H1 (cell line): ENCODE measurements around the gene ZNF350. TPM values are rescaled to one million over a fixed set of nuclear protein-coding genes. Genes with fewer than 3 reads are reported as not detected.

Experiments used
- CTCF ChIA-PET: fragments of 300-600 bp; sonication (Branson Sonifier 250); formaldehyde crosslinking; loops from one replicate; lab custom pipeline; 2021; ENCODE audit not compliant: partially characterized antibody; lab: Charles Lee
- POLR2A ChIA-PET: fragments of 300-600 bp; sonication (Branson Sonifier 250); formaldehyde crosslinking; loops from one replicate; lab custom pipeline; 2021; ENCODE audit warnings: inconsistent platforms; ENCODE audit not compliant: partially characterized antibody; lab: Charles Lee
- DNase-seq, 2 experiments: peaks; one replicate each; pipeline versions ENCODE4 v3.0.0 to v3.0.0-alpha.2; 2010 to 2022; ENCODE audit warnings: low spot score in 2 of 2, low read depth in 1 of 2, mixed read lengths in 1 of 2
- FAIRE-seq: peaks from 2 replicates; lab custom pipeline; 2011; peaks lifted over from hg19 to GRCh38; lab: Jason Lieb, UNC
- H2AFZ ChIP-seq: 2 replicates; pipeline ENCODE4 v1.8.1; 2012; ENCODE audit warnings: low read length, inconsistent platforms
- H2AK5ac ChIP-seq: 2 replicates; pipeline ENCODE4 v1.6.1; 2013; ENCODE audit warnings: low read depth, low read length
- H2BK120ac ChIP-seq: replicated peaks from 2 replicates; pipeline ENCODE3; 2013; ENCODE audit warnings: low read depth, low read length, inconsistent platforms
- H2BK12ac ChIP-seq: 2 replicates; pipeline ENCODE4 v1.6.1; 2013; ENCODE audit warnings: low read depth, low read length
- H2BK15ac ChIP-seq: 2 replicates; pipeline ENCODE4 v1.6.1; 2013; ENCODE audit warnings: low read length
- H2BK20ac ChIP-seq: 2 replicates; pipeline ENCODE4 v1.6.1; 2013; ENCODE audit warnings: low read length
- H2BK5ac ChIP-seq: 2 replicates; pipeline ENCODE4 v1.6.1; 2013; ENCODE audit warnings: low read depth, low read length
- H3K14ac ChIP-seq: 2 replicates; pipeline ENCODE4 v1.6.1; 2013; ENCODE audit warnings: inconsistent platforms; ENCODE audit not compliant: insufficient read length
- H3K18ac ChIP-seq: 2 replicates; pipeline ENCODE4 v1.6.1; 2013; ENCODE audit warnings: low read length; ENCODE audit errors: extremely low read depth
- H3K23ac ChIP-seq: 2 replicates; pipeline ENCODE4 v1.6.1; 2013; ENCODE audit warnings: inconsistent platforms; ENCODE audit not compliant: insufficient read length
- H3K23me2 ChIP-seq: 2 replicates; pipeline ENCODE4 v1.6.1; 2013; ENCODE audit warnings: low read depth, low read length
- H3K27ac ChIP-seq: 2 replicates; pipeline ENCODE4 v1.6.1; 2011; ENCODE audit warnings: low read depth, low read length, inconsistent platforms
- H3K27me3 ChIP-seq, 4 experiments: replicated peaks in 1 of 4; 1 replicate in 1 of 4; 2 replicates in 3 of 4; pipeline versions ENCODE4 v1.6.1 to v1.8.1; 2011 to 2013; ENCODE audit warnings: low read length in 3 of 4, mild to moderate bottlenecking in 3 of 4, inconsistent platforms in 2 of 4, mixed read lengths in 2 of 4, moderate library complexity in 1 of 4; ENCODE audit not compliant: control insufficient read depth in 3 of 4, insufficient read depth in 3 of 4; ENCODE audit errors: extremely low read depth in 1 of 4
- H3K36me3 ChIP-seq, 4 experiments: 2 replicates each; pipeline versions ENCODE4 v1.6.1 to v1.8.1; 2011 to 2013; ENCODE audit warnings: mild to moderate bottlenecking in 4 of 4, low read length in 3 of 4, moderate library complexity in 2 of 4, control low read depth in 1 of 4, inconsistent platforms in 1 of 4; ENCODE audit not compliant: insufficient read depth in 4 of 4, control insufficient read depth in 2 of 4
- H3K4ac ChIP-seq: replicated peaks from 2 replicates; pipeline ENCODE3; 2013; ENCODE audit warnings: low read length, low read depth, mixed read lengths, inconsistent platforms; ENCODE audit not compliant: insufficient read length
- H3K4me1 ChIP-seq, 4 experiments: replicated peaks in 1 of 4; 1 replicate in 1 of 4; 2 replicates in 3 of 4; pipeline versions ENCODE4 v1.6.1 to v1.8.1; 2011 to 2013; ENCODE audit warnings: low read length in 3 of 4, inconsistent platforms in 2 of 4, mixed read lengths in 1 of 4; ENCODE audit not compliant: insufficient read depth in 4 of 4, control insufficient read depth in 3 of 4
- H3K4me2 ChIP-seq, 2 experiments: 2 replicates each; pipeline versions ENCODE4 v1.6.1 to v1.8.1; 2011 to 2013; ENCODE audit warnings: low read depth in 2 of 2, low read length in 2 of 2, control low read depth in 1 of 2, inconsistent platforms in 1 of 2, mild to moderate bottlenecking in 1 of 2; ENCODE audit not compliant: insufficient read depth in 1 of 2
- H3K4me3 ChIP-seq, 4 experiments: fragments of 200-600, 300-600 bp in 1 of 4; sonication (generic), shearing (Covaris generic), sonication (Bioruptor Twin) in 1 of 4; 2 replicates each; pipeline versions ENCODE4 v1.5.1 to v1.8.1; 2011 to 2016; ENCODE audit warnings: low read length in 4 of 4, low read depth in 3 of 4, control low read depth in 2 of 4, inconsistent platforms in 2 of 4, mild to moderate bottlenecking in 2 of 4, mixed read lengths in 1 of 4, moderate library complexity in 1 of 4; ENCODE audit not compliant: insufficient read depth in 2 of 4; ENCODE audit errors: extremely low read depth in 1 of 4
- H3K56ac ChIP-seq: replicated peaks from 2 replicates; pipeline ENCODE3; 2013; ENCODE audit warnings: low read depth, mild to moderate bottlenecking, mixed read lengths, low read length, inconsistent platforms; ENCODE audit not compliant: insufficient read length
- H3K79me1 ChIP-seq: 2 replicates; pipeline ENCODE4 v1.6.1; 2013; ENCODE audit warnings: low read depth, low read length, control low read depth
- H3K79me2 ChIP-seq, 2 experiments: 2 replicates each; pipeline versions ENCODE4 v1.6.1 to v1.8.1; 2012 to 2013; ENCODE audit warnings: low read length in 2 of 2, mild to moderate bottlenecking in 2 of 2, inconsistent platforms in 1 of 2; ENCODE audit not compliant: insufficient read depth in 2 of 2, control insufficient read depth in 1 of 2
- H3K9ac ChIP-seq, 4 experiments: replicated peaks in 1 of 4; 1 replicate in 1 of 4; 2 replicates in 3 of 4; pipeline versions ENCODE4 v1.6.1 to v1.8.1; 2011 to 2013; ENCODE audit warnings: low read depth in 3 of 4, low read length in 3 of 4, control low read depth in 2 of 4, mild to moderate bottlenecking in 2 of 4, moderate library complexity in 2 of 4, inconsistent platforms in 1 of 4; ENCODE audit errors: extremely low read depth in 1 of 4
- H3K9me3 ChIP-seq, 2 experiments: 2 replicates each; pipeline versions ENCODE4 v1.6.1 to v1.8.1; 2012 to 2013; ENCODE audit warnings: mild to moderate bottlenecking in 2 of 2, moderate library complexity in 2 of 2, control low read depth in 1 of 2, inconsistent platforms in 1 of 2, low read depth in 1 of 2, low read length in 1 of 2, mixed read lengths in 1 of 2; ENCODE audit not compliant: insufficient read depth in 2 of 2
- H4K20me1 ChIP-seq, 2 experiments: replicated peaks in 1 of 2; 2 replicates each; pipeline versions ENCODE3 to v1.8.1; 2011 to 2013; ENCODE audit warnings: inconsistent platforms in 2 of 2, low read length in 2 of 2, mild to moderate bottlenecking in 1 of 2; ENCODE audit not compliant: insufficient read depth in 2 of 2, control insufficient read depth in 1 of 2
- H4K5ac ChIP-seq: 2 replicates; pipeline ENCODE4 v1.6.1; 2013; ENCODE audit warnings: low read length, low read depth, mixed read lengths, inconsistent platforms; ENCODE audit not compliant: insufficient read length
- H4K8ac ChIP-seq: 2 replicates; pipeline ENCODE4 v1.8.0; 2013; ENCODE audit warnings: mild to moderate bottlenecking, moderate library complexity, low read length, inconsistent platforms; ENCODE audit not compliant: insufficient read depth; ENCODE audit errors: extremely low read depth
- H4K91ac ChIP-seq: replicated peaks from 2 replicates; pipeline ENCODE3; 2013; ENCODE audit warnings: low read length, mixed read lengths, inconsistent platforms; ENCODE audit not compliant: insufficient read length
- CBX8 ChIP-seq: fragments of 300-800, 300-1000 bp; sonication (generic); IDR thresholded peaks from 2 replicates; pipeline ENCODE4 v1.7.1; 2016; ENCODE audit warnings: low read depth, low read length, borderline replicate concordance
- RXRA ChIP-seq: IDR thresholded peaks from 2 replicates; pipeline ENCODE4 v1.6.1; 2011; ENCODE audit warnings: low read depth, mild to moderate bottlenecking, low read length, moderate library complexity; ENCODE audit not compliant: insufficient read depth
- YY1 ChIP-seq: IDR thresholded peaks from 2 replicates; pipeline ENCODE4 v1.6.1; 2011; ENCODE audit warnings: low read depth, mild to moderate bottlenecking, low read length
- WGBS, 2 experiments: shearing (Covaris generic) in 1 of 2; methylation state at CpG; one replicate each; pipeline versions ENCODE4 v1.1.6 to v1.1.7; 2013 to 2015; ENCODE audit warnings: low lambda C conversion rate in 2 of 2, mixed read lengths in 2 of 2, inconsistent platforms in 1 of 2, low coverage in 1 of 2, missing lambda C conversion rate in 1 of 2; ENCODE audit not compliant: insufficient replicate concordance in 2 of 2, insufficient coverage in 1 of 2, insufficient read length in 1 of 2; ENCODE audit errors: extremely low coverage in 1 of 2, missing lambda C conversion rate in 1 of 2; 5-methylcytosine and 5-hydroxymethylcytosine counted together
- polyA plus RNA-seq, 7 experiments: library from polyadenylated mRNA; depleted of rRNA in 3 of 7; stranded (reverse) in 5 of 7; unstranded in 2 of 7; fragments of >200 nt in 5 of 7; fragments of 200-250 nt in 2 of 7; gene quantifications; 1 replicate in 5 of 7; 2 replicates in 1 of 7; 4 replicates in 1 of 7; pipeline versions ENCODE4 v1.2.1 to v1.2.3, GENCODE V29; 2011 to 2013; ENCODE audit warnings: missing spikeins in 2 of 7, mixed read lengths in 2 of 7
- total RNA-seq: library from RNA; stranded (reverse); fragmentation: NEBNext Ultra II Directional; extraction: Animal tissue kit (Norgen Biotek cat#: 25700); gene quantifications from 2 replicates; pipeline ENCODE4 v1.2.1, GENCODE V29; 2021

Gene ZNF350
- total and polyA plus RNA-seq, 2 of the 8 experiments (the other 6 are each of a cell fraction or from before 2014, with no cell fraction given), result 1.7 to 5.3 TPM

DNA sequence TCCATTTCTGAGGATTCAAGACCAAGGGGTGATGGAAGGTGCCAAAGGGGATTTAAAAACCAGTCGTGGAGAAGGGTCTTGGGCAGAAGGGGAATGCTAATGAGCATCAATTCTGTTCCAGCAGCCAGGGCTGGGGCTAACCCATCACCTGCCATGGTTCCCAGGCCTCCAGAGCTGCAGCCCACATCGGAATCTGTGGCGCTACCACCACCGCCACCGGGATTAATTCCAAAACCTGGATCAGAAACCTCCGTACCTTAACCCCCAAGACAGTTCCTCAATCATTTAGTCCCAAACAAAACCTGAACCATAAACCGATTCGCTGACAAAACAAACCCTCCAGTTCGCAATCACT lies 20.8 kb upstream of the ZNF350 start:
- POLR2A ChIA-PET, result interaction anchor here (1.1 to 1.5 kb wide), 4 partner anchors 21 to 104 kb away, joined by 3 to 8 read pairs (median 3); partner anchors contain the start of genes ZNF432 and ZNF614
- Histone ChIP-seq H3K27me3 (no peaks in the 10 kb centered on the region), H2BK15ac (0 out of 2 replicates have a peak overlapping the region, but pooled peaks have one; percentile 16), H3K9me3 (peaks cover 0 to 3% of the 10 kb centered on the region in 2 experiments; a peak in 1 of 4 replicates), H4K91ac (no peak overlapping the region), H3K23ac (no peak overlapping the region), H4K5ac (no peak overlapping the region), H3K36me3 (peaks cover 0 to 13% (median under 1%) of the 10 kb centered on the region in 4 experiments; a peak in 2 of 8 replicates), H3K79me1 (no peaks in the 10 kb centered on the region), H3K79me2 (peaks cover 0 to 22% of the 10 kb centered on the region in 2 experiments; a peak in 2 of 4 replicates), H2BK20ac (no peak overlapping the region), H3K56ac (peak overlapping the region; percentile 67), H4K20me1 (no peaks in the 10 kb centered on the region), H3K27ac (no peak overlapping the region), H3K18ac (no peak overlapping the region), H2BK120ac (peak overlapping the region; percentile 38), H3K23me2 (peaks cover 6% of the 10 kb centered on the region; the same call in 1 of the 2 replicates), H3K14ac (no peak overlapping the region), H3K4me1 (no peaks in the 10 kb centered on the region), H2BK5ac (peak overlapping the region; percentile 89), H2BK12ac (0 out of 2 replicates have a peak overlapping the region, but pooled peaks have one; percentile 60), H3K4me2 (peak overlapping the region; percentile 72 to 86), H3K4me3 (peak overlapping the region; percentile 94 to 99 (median 98)), H2AFZ (peak overlapping the region; percentile 90)
- FAIRE-seq, result no peak
- DNase-seq, result no peak
- CTCF ChIA-PET, result no interaction called here
- 3% methylated on average over 9 of the region's 9 CpGs; no CpG with 5 or more reads in 1 of the 2 experiments for WGBS, 2 experiments
- TF ChIP-seq CBX8 (no peak), RXRA (no peak), YY1 (0 out of 2 replicates have a peak, but pooled peaks have one; percentile 17)
- TF ChIP-seq, all 59 proteins: peak for 1
- H2AK5ac ChIP-seq, result no peak overlapping the region
- peak overlapping the region in 3 of 4 experiments; percentile 81 to 89 (median 89); a peak in 6 of 7 replicates for H3K9ac ChIP-seq
- H3K4ac ChIP-seq, result no peak overlapping the region
- H4K8ac ChIP-seq, result no peak overlapping the region
